Measurements from ENCODE around the gene TMED1. TPM values are rescaled to one million over a fixed set of nuclear protein-coding genes. Genes with fewer than 3 reads are reported as not detected.

TMED1 gene
- total and polyA plus RNA-seq, 9 of the 15 experiments (the other 6 are each of a cell fraction or from before 2014, with no cell fraction given) = 0.86 to 30.2 (median 23.5) TPM

DNA sequence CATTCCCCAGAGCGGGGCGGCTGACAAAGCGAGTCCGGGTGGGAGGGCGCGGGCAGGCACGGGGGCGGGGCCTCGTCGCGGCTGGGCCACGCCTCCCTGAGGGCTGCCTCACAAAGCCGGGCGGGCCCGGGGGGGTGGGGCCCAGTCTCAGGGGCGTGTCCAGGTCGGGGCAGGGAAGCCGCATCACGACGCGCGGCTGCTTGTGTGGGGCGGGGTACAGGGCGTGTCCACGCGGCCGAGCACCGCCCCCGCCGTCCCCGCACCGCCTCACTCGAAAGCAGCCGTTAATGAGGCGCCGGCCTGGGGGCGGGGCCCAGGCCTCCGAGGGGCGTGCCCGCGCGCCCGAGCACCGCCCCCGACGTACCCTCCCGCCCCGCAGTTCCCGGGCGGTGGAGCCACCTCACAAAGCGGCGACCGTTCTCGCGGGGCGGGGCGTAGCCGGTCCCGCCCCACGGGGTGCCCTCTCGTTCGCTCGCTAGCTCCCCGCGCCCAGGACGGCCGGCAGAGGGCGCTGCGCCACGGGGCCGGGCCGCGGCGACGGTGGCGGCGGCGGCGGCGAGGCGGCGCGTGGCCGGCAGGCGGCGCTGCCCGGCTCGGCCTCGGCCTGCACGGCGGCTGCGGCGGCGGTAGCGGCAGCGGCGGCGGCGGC is 35.1 kb upstream of the TMED1 start, which contains the start of gene CARM1 (continued):
- TF ChIP-seq, protein P1, sequence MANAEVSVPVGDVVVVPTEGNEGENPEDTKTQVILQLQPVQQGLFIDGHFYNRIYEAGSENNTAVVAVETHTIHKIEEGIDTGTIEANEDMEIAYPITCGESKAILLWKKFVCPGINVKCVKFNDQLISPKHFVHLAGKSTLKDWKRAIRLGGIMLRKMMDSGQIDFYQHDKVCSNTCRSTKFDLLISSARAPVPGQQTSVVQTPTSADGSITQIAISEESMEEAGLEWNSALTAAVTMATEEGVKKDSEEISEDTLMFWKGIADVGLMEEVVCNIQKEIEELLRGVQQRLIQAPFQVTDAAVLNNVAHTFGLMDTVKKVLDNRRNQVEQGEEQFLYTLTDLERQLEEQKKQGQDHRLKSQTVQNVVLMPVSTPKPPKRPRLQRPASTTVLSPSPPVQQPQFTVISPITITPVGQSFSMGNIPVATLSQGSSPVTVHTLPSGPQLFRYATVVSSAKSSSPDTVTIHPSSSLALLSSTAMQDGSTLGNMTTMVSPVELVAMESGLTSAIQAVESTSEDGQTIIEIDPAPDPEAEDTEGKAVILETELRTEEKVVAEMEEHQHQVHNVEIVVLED (CRISPR knock-in tag; IDR thresholded peaks at IDR 0.05) = peak; percentile 60
- no peak for TF ChIP-seq ZNF232 (CRISPR knock-in tag; IDR thresholded peaks at IDR 0.05)
- peak; percentile 88 for TF ChIP-seq HMGN3 (IDR thresholded peaks at IDR 0.05; ENCODE audit: borderline replicate concordance, extremely low read depth, insufficient read length, low read depth, low read length)
- TF ChIP-seq TBP (optimal IDR thresholded peaks at IDR 0.05; ENCODE audit: low read depth, low read length) = no peak
- TF ChIP-seq ZNF707 (CRISPR knock-in tag; conservative IDR thresholded peaks at IDR 0.05) = no peak
- no peak for TF ChIP-seq ZEB2 (IDR thresholded peaks at IDR 0.05)
- TF ChIP-seq, protein P2, sequence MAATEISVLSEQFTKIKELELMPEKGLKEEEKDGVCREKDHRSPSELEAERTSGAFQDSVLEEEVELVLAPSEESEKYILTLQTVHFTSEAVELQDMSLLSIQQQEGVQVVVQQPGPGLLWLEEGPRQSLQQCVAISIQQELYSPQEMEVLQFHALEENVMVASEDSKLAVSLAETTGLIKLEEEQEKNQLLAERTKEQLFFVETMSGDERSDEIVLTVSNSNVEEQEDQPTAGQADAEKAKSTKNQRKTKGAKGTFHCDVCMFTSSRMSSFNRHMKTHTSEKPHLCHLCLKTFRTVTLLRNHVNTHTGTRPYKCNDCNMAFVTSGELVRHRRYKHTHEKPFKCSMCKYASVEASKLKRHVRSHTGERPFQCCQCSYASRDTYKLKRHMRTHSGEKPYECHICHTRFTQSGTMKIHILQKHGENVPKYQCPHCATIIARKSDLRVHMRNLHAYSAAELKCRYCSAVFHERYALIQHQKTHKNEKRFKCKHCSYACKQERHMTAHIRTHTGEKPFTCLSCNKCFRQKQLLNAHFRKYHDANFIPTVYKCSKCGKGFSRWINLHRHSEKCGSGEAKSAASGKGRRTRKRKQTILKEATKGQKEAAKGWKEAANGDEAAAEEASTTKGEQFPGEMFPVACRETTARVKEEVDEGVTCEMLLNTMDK (IDR thresholded peaks at IDR 0.05; ENCODE audit: borderline replicate concordance, insufficient read depth, low read depth, low read length, poor library complexity, severe bottlenecking) = peak; percentile 95
- no peak for TF ChIP-seq ZNF224 (CRISPR knock-in tag; IDR thresholded peaks at IDR 0.05)
- TF ChIP-seq CBFA2T2 (conservative IDR thresholded peaks at IDR 0.05) = no peak
- no peak for TF ChIP-seq ZNF431 (CRISPR knock-in tag; IDR thresholded peaks at IDR 0.05)
- TF ChIP-seq MTA1 (IDR thresholded peaks at IDR 0.05; ENCODE audit: borderline replicate concordance) = peak; percentile 77
- TF ChIP-seq FOXA3 (CRISPR knock-in tag; conservative IDR thresholded peaks at IDR 0.05 in 1 of 2, IDR thresholded peaks at IDR 0.05 in 1 of 2) = no peak
- TF ChIP-seq KLF13 (tag; IDR thresholded peaks at IDR 0.05; ENCODE audit: borderline replicate concordance, low read depth) = no peak
- no peak for TF ChIP-seq ILK (tag; IDR thresholded peaks at IDR 0.05; ENCODE audit: borderline replicate concordance, low read depth)
- peak; percentile 69 for TF ChIP-seq CXXC5 (CRISPR knock-in tag; IDR thresholded peaks at IDR 0.05)
- no peak for TF ChIP-seq ETV6 (IDR thresholded peaks at IDR 0.05; ENCODE audit: borderline replicate concordance in 1 of 2, low read depth in 2 of 2, low read length in 1 of 2)
- TF ChIP-seq ETV6 (CRISPR knock-in tag; IDR thresholded peaks at IDR 0.05; ENCODE audit: borderline replicate concordance) = no peak
- no peak for TF ChIP-seq MECOM (CRISPR knock-in tag; IDR thresholded peaks at IDR 0.05)
- no peak for TF ChIP-seq NFYB (IDR thresholded peaks at IDR 0.05; ENCODE audit: extremely low read depth, insufficient read length)
- TF ChIP-seq ZNF57 (CRISPR knock-in tag; IDR thresholded peaks at IDR 0.05) = no peak
- TF ChIP-seq ZNF316 (IDR thresholded peaks at IDR 0.05) = no peak
- TF ChIP-seq HNRNPUL1 (IDR thresholded peaks at IDR 0.05; ENCODE audit: low read length) = no peak
- peak; percentile 93 for TF ChIP-seq SP1 (CRISPR knock-in tag; IDR thresholded peaks at IDR 0.05)
- TF ChIP-seq, protein P3, sequence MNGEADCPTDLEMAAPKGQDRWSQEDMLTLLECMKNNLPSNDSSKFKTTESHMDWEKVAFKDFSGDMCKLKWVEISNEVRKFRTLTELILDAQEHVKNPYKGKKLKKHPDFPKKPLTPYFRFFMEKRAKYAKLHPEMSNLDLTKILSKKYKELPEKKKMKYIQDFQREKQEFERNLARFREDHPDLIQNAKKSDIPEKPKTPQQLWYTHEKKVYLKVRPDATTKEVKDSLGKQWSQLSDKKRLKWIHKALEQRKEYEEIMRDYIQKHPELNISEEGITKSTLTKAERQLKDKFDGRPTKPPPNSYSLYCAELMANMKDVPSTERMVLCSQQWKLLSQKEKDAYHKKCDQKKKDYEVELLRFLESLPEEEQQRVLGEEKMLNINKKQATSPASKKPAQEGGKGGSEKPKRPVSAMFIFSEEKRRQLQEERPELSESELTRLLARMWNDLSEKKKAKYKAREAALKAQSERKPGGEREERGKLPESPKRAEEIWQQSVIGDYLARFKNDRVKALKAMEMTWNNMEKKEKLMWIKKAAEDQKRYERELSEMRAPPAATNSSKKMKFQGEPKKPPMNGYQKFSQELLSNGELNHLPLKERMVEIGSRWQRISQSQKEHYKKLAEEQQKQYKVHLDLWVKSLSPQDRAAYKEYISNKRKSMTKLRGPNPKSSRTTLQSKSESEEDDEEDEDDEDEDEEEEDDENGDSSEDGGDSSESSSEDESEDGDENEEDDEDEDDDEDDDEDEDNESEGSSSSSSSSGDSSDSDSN (IDR thresholded peaks at IDR 0.05; ENCODE audit: borderline replicate concordance in 1 of 2, low read depth in 2 of 2, low read length in 2 of 2) = no peak

Data from K562 (cell line).